GM12874 (cell line): ENCODE measurements around the gene DALRD3.

Source experiments
- CTCF ChIP-seq: IDR thresholded peaks from 2 replicates; pipeline ENCODE4 v1.5.1; 2011; ENCODE audit warnings: low read depth, mild to moderate bottlenecking, control low read depth, low read length, moderate library complexity; ENCODE audit not compliant: insufficient read depth

Gene DALRD3

GRCh38 chr3:49017971-49018706 is at the start of gene DALRD3:
DALRD3 (minus strand) TSS chr3:49018580; CDS start chr3:49018564, 16 bp downstream.
- no peak for TF ChIP-seq CTCF

GRCh38 chr3:49058011-49058410 is 39.6 kb upstream of the DALRD3 start:
- TF ChIP-seq CTCF, result no peak

GRCh38 chr3:49057268-49057667 is 38.9 kb upstream of the DALRD3 start:
- TF ChIP-seq CTCF, result no peak

- TF ChIP-seq CTCF, result no peak
These were observed 36.0 kb upstream of the DALRD3 start for GRCh38 chr3:49054344-49054862.

GRCh38 chr3:49053543-49053942 is 35.2 kb upstream of the DALRD3 start:
- TF ChIP-seq CTCF, result no peak

GRCh38 chr3:49035281-49035680 is 16.9 kb upstream of the DALRD3 start:
- no peak for TF ChIP-seq CTCF

- TF ChIP-seq CTCF, result no peak
These were observed 16.3 kb upstream of the DALRD3 start for GRCh38 chr3:49034650-49035049.
